Erythroblast (primary cell): Measurements from ENCODE around the gene TBKBP1.

Experiments used
- GATA1 ChIP-seq: IDR thresholded peaks from 2 replicates; pipeline ENCODE4 v1.6.1; 2011; ENCODE audit warnings: low read depth, mild to moderate bottlenecking, control low read depth, low read length, moderate library complexity
- POLR2A ChIP-seq: IDR thresholded peaks from 2 replicates; pipeline ENCODE4 v1.6.1; 2011; ENCODE audit warnings: mild to moderate bottlenecking, low read length

- TF ChIP-seq POLR2A (no peak), GATA1 (no peak)
Observed at GRCh38 chr17:47715669-47716325, 21.8 kb downstream of the TBKBP1 start.
